ENCODE results near the gene KIF14. TPM values are rescaled to one million over a fixed set of nuclear protein-coding genes. Genes with fewer than 3 reads are reported as not detected.
A peak's percentile ranks its signal among the peaks of the same experiment; 100 is the strongest.

The KIF14 gene
- total RNA-seq (2014; rRNA removed; shearing (Covaris generic)): 25.4 and 28.0 TPM in 2 replicates

- DNase-seq (ENCODE audit: low read depth): peak; percentile 91
Observed at GRCh38 chr1:200620273-200621131, at the start of gene KIF14. Gene KIF14 (minus strand): TSS chr1:200620751. CDS start chr1:200618723, 2,028 bp downstream.

GRCh38 chr1:200669314-200670241 is 49.0 kb upstream of the KIF14 start, which contains the start of gene DDX59:
Gene DDX59 (minus strand): TSS chr1:200669907. CDS start chr1:200666740, 3,167 bp downstream.
- DNase-seq (ENCODE audit: low read depth): peak; percentile 97

- no peak for DNase-seq (ENCODE audit: low read depth)
Observed at GRCh38 chr1:200668514-200669313, 48.2 kb upstream of the KIF14 start.

GRCh38 chr1:200666309-200666708 is 45.8 kb upstream of the KIF14 start:
- DNase-seq (ENCODE audit: low read depth): no peak

- DNase-seq (ENCODE audit: low read depth): no peak
Observed at GRCh38 chr1:200665861-200666260, 45.3 kb upstream of the KIF14 start.

- no peak for DNase-seq (ENCODE audit: low read depth)
Observed at GRCh38 chr1:200660719-200661118, 40.2 kb upstream of the KIF14 start.

- DNase-seq (ENCODE audit: low read depth): no peak
Observed at GRCh38 chr1:200659269-200659668, 38.7 kb upstream of the KIF14 start.

GRCh38 chr1:200658037-200658818 is 37.7 kb upstream of the KIF14 start:
- DNase-seq (ENCODE audit: low read depth): no peak

- DNase-seq (ENCODE audit: low read depth): no peak
Observed at GRCh38 chr1:200654660-200655059, 34.1 kb upstream of the KIF14 start.

GRCh38 chr1:200653022-200653462 is 32.5 kb upstream of the KIF14 start:
- no peak for DNase-seq (ENCODE audit: low read depth)

GRCh38 chr1:200652378-200652777 is 31.8 kb upstream of the KIF14 start:
- no peak for DNase-seq (ENCODE audit: low read depth)

- DNase-seq (ENCODE audit: low read depth): no peak
Observed at GRCh38 chr1:200646515-200646914, 26.0 kb upstream of the KIF14 start.

- no peak for DNase-seq (ENCODE audit: low read depth)
Observed at GRCh38 chr1:200644021-200644420, 23.5 kb upstream of the KIF14 start.

- no peak for DNase-seq (ENCODE audit: low read depth)
Observed at GRCh38 chr1:200642481-200642880, 21.9 kb upstream of the KIF14 start.

- no peak for DNase-seq (ENCODE audit: low read depth)
Observed at GRCh38 chr1:200640963-200641401, 20.4 kb upstream of the KIF14 start.

GRCh38 chr1:200640373-200640962 is 19.9 kb upstream of the KIF14 start:
- no peak for DNase-seq (ENCODE audit: low read depth)

GRCh38 chr1:200638073-200638472 is 17.5 kb upstream of the KIF14 start:
- no peak for DNase-seq (ENCODE audit: low read depth)

GRCh38 chr1:200636681-200637080 is 16.1 kb upstream of the KIF14 start:
- DNase-seq (ENCODE audit: low read depth): no peak

- no peak for DNase-seq (ENCODE audit: low read depth)
Observed at GRCh38 chr1:200634261-200635122, 13.9 kb upstream of the KIF14 start.
